PC-3 (cell line): ENCODE measurements around the gene SLC22A13. TPM values are rescaled to one million over a fixed set of nuclear protein-coding genes. Genes with fewer than 3 reads are reported as not detected.

ENCODE experiments used
- ATAC-seq: fragments of 200-7000 bp; cut with Tn5 transposase; 2 replicates; pipeline ENCODE4 v1.9.1; 2020; ENCODE audit warnings: mild to moderate bottlenecking, moderate library complexity
- BruUV-seq: library from RNA; stranded (reverse); fragments of 400-500 nt; replicated peaks from 2 replicates; lab custom pipeline; 2021; lab: Mats Ljungman, UMichigan
- CTCF ChIA-PET: fragments of 300-600 bp; sonication (Branson Sonifier 250); formaldehyde crosslinking; loops from one replicate; lab custom pipeline; 2022; ENCODE audit warnings: antibody characterized with exemption; lab: Charles Lee
- POLR2A ChIA-PET: fragments of 300-600 bp; sonication (Branson Sonifier 250); formaldehyde crosslinking; loops from one replicate; lab custom pipeline; 2022; ENCODE audit warnings: antibody characterized with exemption; ENCODE audit not compliant: unreplicated experiment; lab: Charles Lee
- DNase-seq: peaks from one replicate; pipeline ENCODE4 v3.0.0-alpha.2; 2015
- H2AFZ ChIP-seq: fragments of 300-600 bp; sonication (generic); 2 replicates; pipeline ENCODE4 v1.6.0; 2016; ENCODE audit warnings: antibody characterized with exemption, low read length
- H3F3A ChIP-seq: fragments of 300-600 bp; sonication (generic); one replicate; pipeline ENCODE4 v1.6.0; 2017; ENCODE audit warnings: antibody characterized with exemption, low read length, control low read depth, mild to moderate bottlenecking; ENCODE audit not compliant: unreplicated experiment
- H3K27ac ChIP-seq: fragments of 300-600 bp; sonication (generic); 2 replicates; pipeline ENCODE4 v1.5.1; 2016; ENCODE audit warnings: mild to moderate bottlenecking, low read length
- H3K27me3 ChIP-seq: fragments of 300-600 bp; sonication (generic); 2 replicates; pipeline ENCODE4 v1.6.1; 2016; ENCODE audit warnings: low read length, mixed read lengths
- H3K36me3 ChIP-seq: fragments of 300-600 bp; sonication (generic); 2 replicates; pipeline ENCODE4 v1.6.1; 2016; ENCODE audit warnings: low read depth, mixed run types, low read length, mixed read lengths
- H3K4me1 ChIP-seq: fragments of 300-600 bp; sonication (generic); 2 replicates; pipeline ENCODE4 v1.5.1; 2016; ENCODE audit warnings: low read length; ENCODE audit not compliant: insufficient read depth
- H3K4me2 ChIP-seq: fragments of 300-600 bp; sonication (generic); 2 replicates; pipeline ENCODE4 v1.6.0; 2016; ENCODE audit warnings: low read length
- H3K4me3 ChIP-seq: fragments of 300-600 bp; sonication (generic); 2 replicates; pipeline ENCODE4 v1.5.1; 2016; ENCODE audit warnings: mild to moderate bottlenecking, low read length, mixed read lengths
- H3K79me2 ChIP-seq: fragments of 300-600 bp; sonication (generic); 2 replicates; pipeline ENCODE4 v1.6.1; 2017; ENCODE audit warnings: low read length, mixed read lengths
- H3K9ac ChIP-seq: fragments of 300-600 bp; sonication (generic); 2 replicates; pipeline ENCODE4 v1.6.0; 2016; ENCODE audit warnings: mild to moderate bottlenecking, low read length
- H3K9me2 ChIP-seq: fragments of 300-600 bp; sonication (generic); replicated peaks from 2 replicates; pipeline ENCODE4 v1.6.1; 2016; ENCODE audit warnings: mixed run types, low read length, mixed read lengths
- H3K9me3 ChIP-seq: fragments of 300-600 bp; sonication (generic); 2 replicates; pipeline ENCODE4 v1.6.1; 2016; ENCODE audit warnings: low read length, mixed read lengths
- H4K20me1 ChIP-seq: fragments of 300-600 bp; sonication (generic); 2 replicates; pipeline ENCODE4 v1.6.1; 2016; ENCODE audit warnings: low read length, mixed read lengths
- CTCF ChIP-seq: fragments of 300-600 bp; sonication (generic); conservative IDR thresholded peaks from 2 replicates; pipeline ENCODE4 v1.5.1; 2017; ENCODE audit warnings: antibody characterized with exemption, low read depth, mild to moderate bottlenecking, low read length
- EZH2 ChIP-seq: fragments of 300-600 bp; sonication (generic); IDR thresholded peaks from one replicate; pipeline ENCODE4 v1.6.1; 2017; ENCODE audit warnings: antibody characterized with exemption, mild to moderate bottlenecking, low read length; ENCODE audit not compliant: unreplicated experiment
- EZH2phosphoT487 ChIP-seq: fragments of 300-600 bp; sonication (generic); IDR thresholded peaks from 2 replicates; pipeline ENCODE4 v1.6.1; 2018; ENCODE audit warnings: mild to moderate bottlenecking, antibody characterized with exemption, low read length, borderline replicate concordance
- intact Hi-C: fragments of 100-400 bp; cut with micrococcal nuclease; formaldehyde crosslinking; loops from 2 replicates; pipeline ENCODE4 v1.9.0; 2023
- total RNA-seq: library from RNA; depleted of rRNA; stranded (reverse); fragments of >200 nt; gene quantifications from 2 replicates; pipeline ENCODE4 v1.2.3, GENCODE V29; 2014

The SLC22A13 gene
- total RNA-seq, 1 experiment from 2014 or later, result 0.73 TPM

GRCh38 chr3:38267662-38268061 is 2.0 kb downstream of the SLC22A13 start:
- no peak for DNase-seq
- H3K27ac ChIP-seq, result no peak overlapping the region
- no peaks in the 10 kb centered on the region for H3K36me3 ChIP-seq
- no TSS peak for BruUV-seq
- H3F3A ChIP-seq, result no peaks in the 10 kb centered on the region
- no peaks in the 10 kb centered on the region for H3K9me2 ChIP-seq
- no peak overlapping the region for H3K4me2 ChIP-seq
- no peak overlapping the region for H3K4me3 ChIP-seq
- H3K79me2 ChIP-seq, result no peaks in the 10 kb centered on the region
- H2AFZ ChIP-seq, result no peak overlapping the region
- ChIA-PET POLR2A (no interaction called here), CTCF (no interaction called here)
- intact Hi-C loops, result no loop called here
- H3K9me3 ChIP-seq, result no peaks in the 10 kb centered on the region
- H3K27me3 ChIP-seq, result no peaks in the 10 kb centered on the region
- ATAC-seq, result no peak; the same call in 1 of the 2 replicates
- H3K4me1 ChIP-seq, result no peaks in the 10 kb centered on the region
- no peak overlapping the region for H3K9ac ChIP-seq
- TF ChIP-seq EZH2phosphoT487 (no peak), CTCF (no peak), EZH2 (no peak)
- H4K20me1 ChIP-seq, result no peaks in the 10 kb centered on the region

- no peaks in the 10 kb centered on the region for H3K36me3 ChIP-seq
- CTCF ChIA-PET, result no interaction called here
- intact Hi-C loops, result no loop called here
- H3K27ac ChIP-seq, result no peak overlapping the region
- no peaks in the 10 kb centered on the region for H4K20me1 ChIP-seq
- H2AFZ ChIP-seq, result no peak overlapping the region
- no peak overlapping the region for H3K9ac ChIP-seq
- no peaks in the 10 kb centered on the region for H3K9me2 ChIP-seq
- H3K4me2 ChIP-seq, result no peak overlapping the region
- no peaks in the 10 kb centered on the region for H3F3A ChIP-seq
- TF ChIP-seq EZH2phosphoT487 (no peak), CTCF (no peak), EZH2 (no peak)
- no peaks in the 10 kb centered on the region for H3K27me3 ChIP-seq
- no peaks in the 10 kb centered on the region for H3K79me2 ChIP-seq
- H3K4me3 ChIP-seq, result no peak overlapping the region
- H3K9me3 ChIP-seq, result no peaks in the 10 kb centered on the region
- no peaks in the 10 kb centered on the region for H3K4me1 ChIP-seq
- POLR2A ChIA-PET, result no interaction called here
- DNase-seq (no peak), ATAC-seq (no peak)
- BruUV-seq, result no TSS peak
Measured at GRCh38 chr3:38268087-38268486, 2.5 kb downstream of the SLC22A13 start.

- Histone ChIP-seq H3F3A (no peaks in the 10 kb centered on the region), H3K36me3 (no peaks in the 10 kb centered on the region), H3K79me2 (no peaks in the 10 kb centered on the region), H3K9me3 (no peaks in the 10 kb centered on the region), H3K4me1 (no peaks in the 10 kb centered on the region), H3K4me3 (no peak overlapping the region), H2AFZ (no peak overlapping the region), H3K4me2 (no peak overlapping the region), H3K27ac (no peak overlapping the region), H3K9ac (no peak overlapping the region), H3K27me3 (no peaks in the 10 kb centered on the region), H4K20me1 (no peaks in the 10 kb centered on the region), H3K9me2 (no peaks in the 10 kb centered on the region)
- no peak for DNase-seq
- no peak for ATAC-seq
- intact Hi-C loops, result no loop called here
- TF ChIP-seq EZH2, result no peak
- TF ChIP-seq EZH2phosphoT487, result no peak
- no peak for TF ChIP-seq CTCF
- CTCF ChIA-PET, result no interaction called here
- POLR2A ChIA-PET, result no interaction called here
- no TSS peak for BruUV-seq
Measured at GRCh38 chr3:38268522-38268921, 2.9 kb downstream of the SLC22A13 start.
